HG02840 (cell line): ENCODE measurements around the gene POLN.
"Not testable (repeated sequence)": the region's sequence is repeated elsewhere in the genome, so short reads cannot be mapped to it uniquely, and the experiment has no call there.

Experiments used
- ATAC-seq: cut with Tn5 transposase; IDR thresholded peaks from one replicate; pipeline ENCODE4 v1.9.1; 2021; ENCODE audit warnings: mild to moderate bottlenecking, moderate library complexity, moderate number of reproducible peaks; ENCODE audit not compliant: unreplicated experiment, low FRiP score

The POLN gene

DNA sequence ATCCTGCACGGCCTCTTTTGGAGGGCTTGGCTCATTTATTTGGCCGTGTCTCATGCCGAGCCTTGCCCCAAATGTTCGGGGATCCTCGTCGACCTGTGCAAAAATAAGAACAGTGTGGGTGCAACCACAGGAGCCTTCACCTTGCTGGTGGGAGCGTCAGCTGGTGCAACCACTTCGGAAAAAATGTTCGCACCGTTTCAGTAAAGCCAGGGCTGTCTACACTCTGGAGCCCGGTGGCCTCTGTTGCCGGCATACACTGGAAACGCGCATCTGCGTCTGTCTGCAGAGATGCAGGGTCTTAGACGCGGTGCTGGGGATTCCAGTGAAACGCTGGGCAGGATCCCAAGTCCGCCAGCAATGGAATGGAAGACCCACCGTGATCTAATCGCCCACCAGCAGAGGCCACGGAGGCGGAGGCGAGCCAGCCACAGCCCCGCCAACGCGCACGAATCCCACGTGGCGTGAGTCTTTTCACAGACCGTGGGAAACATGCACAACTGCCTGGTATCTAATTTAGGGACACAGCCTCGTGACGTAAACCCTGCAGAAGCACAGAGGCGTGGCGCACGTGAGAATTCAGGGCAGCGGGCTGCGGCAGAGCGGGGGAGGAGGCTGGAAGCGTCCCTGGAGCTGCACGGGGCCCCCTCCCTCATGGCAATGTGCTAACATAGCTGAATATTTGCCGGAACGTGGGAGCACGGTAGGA is 33.8 kb upstream of the POLN start:
- no peak for ATAC-seq

DNA sequence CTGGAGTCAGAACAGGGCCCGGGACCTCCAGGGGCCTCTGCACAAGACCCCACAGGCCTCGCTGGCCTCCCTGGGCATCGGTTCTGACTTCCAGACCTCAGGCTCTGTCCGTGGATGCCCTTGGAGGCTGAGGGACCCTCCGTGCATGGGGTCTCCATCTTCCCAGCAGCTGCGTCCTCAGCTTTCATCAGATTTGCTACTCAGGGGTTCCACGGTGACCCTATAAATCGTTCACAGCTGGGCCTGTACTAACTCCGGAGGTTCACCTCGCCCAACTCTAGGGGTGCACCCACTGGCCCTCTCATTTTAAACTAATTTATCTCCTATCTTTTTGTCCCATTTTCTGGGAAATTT is 33.1 kb upstream of the POLN start:
- ATAC-seq = not testable (repeated sequence)

DNA sequence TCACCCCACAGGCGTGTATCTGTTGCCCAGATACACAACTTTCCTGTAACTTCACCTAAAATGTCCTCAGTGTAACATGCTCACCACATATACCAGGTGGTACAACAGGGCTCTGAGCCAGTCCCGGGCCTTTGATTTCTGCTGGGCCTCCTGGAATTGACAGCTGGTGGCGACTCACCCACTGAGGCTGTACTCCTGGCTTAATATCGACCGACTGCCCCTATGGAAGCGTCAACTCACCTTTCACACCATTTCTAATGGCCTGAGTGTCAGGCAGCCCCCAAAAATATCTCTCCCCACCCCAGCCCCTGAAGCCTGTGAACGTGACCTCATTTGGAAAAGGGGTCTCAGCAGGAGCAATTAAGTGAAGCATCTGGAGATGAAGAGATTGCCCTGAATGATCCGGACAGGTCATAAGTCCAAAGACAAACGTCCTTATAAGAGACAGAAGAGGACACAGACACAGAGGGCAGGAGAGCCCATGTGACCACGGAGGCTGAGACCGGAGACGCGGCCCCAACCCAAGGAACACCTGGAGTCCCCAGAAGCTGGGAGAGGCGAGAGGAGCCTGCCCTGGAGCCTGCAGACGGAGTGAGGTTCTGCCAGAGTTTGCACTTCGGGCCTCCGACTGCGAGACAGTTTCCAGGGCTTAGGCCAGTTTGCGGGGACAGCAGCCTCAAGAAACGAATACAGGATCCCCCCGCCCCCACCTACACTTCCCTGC is 32.6 kb upstream of the POLN start:
- ATAC-seq = no peak

DNA sequence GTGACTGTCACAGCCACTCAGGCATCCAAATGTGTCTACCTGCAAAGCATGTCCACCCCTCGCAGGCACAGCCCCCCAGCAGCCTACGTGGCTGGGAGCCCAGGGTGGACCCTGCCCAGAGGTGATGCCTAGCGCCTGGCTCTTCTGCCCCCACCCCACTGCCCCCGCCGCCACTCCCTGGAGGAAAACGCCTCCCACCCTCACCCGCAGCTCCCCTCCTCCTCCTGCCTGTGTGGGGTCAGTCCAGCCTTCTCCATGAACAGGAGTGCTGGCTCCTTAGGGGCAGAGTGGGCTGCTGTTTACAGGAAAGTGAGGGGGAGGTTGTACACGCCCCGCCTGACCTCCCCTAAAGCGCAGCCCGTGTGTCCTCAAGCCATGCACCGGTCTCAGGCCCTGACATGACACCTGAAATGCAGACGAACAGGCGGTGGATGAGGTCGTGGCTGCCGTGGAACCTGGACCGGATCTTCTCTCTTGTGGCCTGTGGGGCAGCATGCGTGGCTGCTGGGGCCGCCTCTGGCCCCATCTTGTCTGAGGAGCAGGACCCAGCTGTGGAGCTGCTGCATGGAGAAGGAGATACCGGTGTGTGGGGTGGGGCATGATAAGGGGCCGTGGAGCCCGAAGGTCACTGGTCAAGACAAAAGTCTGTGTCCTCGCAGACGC is 31.9 kb upstream of the POLN start:
- ATAC-seq = no peak

DNA sequence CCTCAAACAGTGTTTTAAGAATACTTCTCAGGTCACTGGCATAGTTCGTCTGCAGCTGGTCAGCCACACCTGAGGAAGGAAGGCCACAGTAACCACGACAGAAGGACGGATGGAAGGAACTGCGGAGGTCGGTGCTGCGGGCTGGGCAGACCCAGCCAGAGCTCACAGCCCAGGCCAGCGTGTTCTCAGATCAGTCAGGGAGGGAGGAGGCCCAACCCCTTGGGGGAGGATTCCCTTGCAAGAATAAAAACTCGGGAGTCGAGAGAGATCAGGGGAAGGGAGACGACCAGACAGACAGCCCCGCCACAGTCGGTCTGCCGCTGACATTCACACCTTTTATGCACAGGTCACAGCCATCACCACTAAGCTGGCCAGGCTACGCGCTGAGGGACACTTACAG is 31.3 kb upstream of the POLN start:
- no peak for ATAC-seq

DNA sequence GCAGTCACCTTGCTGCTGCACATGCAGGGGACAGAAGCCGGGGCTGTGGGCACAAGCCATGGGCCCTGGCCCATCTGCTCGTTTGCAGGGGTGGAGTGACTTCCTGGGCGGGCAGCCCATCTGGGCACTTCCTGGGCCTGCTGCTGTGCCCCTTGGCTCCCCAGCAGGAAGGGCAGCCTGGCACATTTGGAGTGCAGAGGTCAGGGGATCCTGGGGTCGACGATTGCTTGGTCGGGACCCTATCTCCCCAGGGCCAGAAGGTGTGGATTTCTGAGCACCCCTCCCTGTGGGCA is 30.9 kb upstream of the POLN start:
- ATAC-seq = no peak

DNA sequence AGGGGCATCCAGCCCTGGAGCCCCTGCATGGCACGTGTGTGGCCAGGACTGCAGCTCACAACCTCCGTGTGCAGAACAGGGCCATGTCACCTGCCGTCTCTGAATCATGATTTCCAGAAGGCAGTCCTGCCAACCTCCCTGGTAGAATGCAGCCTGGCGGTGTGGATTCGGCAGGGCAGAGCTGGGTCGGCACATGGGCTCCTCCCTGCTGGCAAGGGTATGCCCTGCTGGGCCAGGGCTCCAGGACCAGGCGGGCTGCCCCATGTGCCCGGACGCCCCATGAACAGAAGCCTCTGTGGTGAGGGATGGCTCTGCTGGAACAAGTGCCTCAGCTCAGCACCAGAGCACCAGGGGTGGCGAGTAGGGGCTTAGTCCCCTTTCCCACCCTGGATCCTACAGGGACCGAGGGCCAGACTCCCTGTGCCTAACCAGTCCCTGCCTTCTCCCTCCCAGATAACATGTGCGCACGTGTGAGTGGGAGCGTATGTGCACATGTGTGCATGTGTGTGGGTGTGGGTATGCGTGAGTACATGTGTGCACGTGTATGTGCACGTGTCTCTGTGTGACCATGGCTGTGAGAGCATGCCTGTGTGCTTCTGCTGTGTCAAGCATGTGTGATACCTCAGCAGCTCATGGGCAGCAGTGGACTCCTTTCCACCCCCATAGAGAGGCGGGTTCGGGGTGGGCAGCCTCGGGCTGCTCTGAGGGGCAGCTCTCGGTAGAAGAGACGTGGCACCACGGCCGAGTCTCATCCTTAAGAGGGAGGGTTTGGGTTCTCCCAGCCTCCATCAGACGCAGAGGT is 30.3 kb upstream of the POLN start:
- ATAC-seq = no peak

DNA sequence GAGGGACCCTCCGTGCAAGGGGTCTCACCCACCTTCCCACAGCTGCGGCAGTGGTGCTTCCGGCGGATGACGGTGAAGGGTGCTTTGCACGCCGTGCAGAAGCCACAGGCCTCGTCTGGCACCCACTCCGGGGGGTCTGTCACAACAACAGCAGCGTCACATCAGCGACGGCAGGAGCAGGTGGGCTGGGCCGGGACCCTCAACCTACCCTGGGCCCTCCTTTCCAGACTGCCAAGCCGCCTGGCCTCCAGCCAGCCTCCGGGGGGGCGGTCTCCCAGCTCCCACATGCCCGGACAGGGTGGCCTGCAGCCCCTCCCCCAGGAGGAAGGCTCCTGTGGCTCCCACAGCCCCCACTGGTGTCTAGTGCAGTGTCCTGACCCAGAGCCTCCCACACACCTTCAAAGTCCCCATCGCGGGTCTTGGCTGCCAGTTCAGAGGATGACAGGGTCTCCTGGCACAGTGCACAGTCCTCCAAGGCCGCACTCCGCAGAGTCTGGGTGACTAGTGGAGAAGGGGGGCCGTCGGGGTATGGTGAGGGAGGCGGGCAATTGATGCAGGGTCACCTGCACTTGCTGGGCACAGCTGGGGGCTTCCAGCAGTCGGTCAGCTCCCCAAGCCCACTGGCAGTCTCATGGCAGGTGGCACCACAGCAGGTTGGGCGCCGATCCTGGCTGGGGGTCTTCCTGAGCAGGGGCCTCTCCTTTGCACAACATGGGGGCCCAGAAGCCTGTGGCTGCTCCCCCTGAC is 29.5 kb upstream of the POLN start:
- ATAC-seq = no peak

DNA sequence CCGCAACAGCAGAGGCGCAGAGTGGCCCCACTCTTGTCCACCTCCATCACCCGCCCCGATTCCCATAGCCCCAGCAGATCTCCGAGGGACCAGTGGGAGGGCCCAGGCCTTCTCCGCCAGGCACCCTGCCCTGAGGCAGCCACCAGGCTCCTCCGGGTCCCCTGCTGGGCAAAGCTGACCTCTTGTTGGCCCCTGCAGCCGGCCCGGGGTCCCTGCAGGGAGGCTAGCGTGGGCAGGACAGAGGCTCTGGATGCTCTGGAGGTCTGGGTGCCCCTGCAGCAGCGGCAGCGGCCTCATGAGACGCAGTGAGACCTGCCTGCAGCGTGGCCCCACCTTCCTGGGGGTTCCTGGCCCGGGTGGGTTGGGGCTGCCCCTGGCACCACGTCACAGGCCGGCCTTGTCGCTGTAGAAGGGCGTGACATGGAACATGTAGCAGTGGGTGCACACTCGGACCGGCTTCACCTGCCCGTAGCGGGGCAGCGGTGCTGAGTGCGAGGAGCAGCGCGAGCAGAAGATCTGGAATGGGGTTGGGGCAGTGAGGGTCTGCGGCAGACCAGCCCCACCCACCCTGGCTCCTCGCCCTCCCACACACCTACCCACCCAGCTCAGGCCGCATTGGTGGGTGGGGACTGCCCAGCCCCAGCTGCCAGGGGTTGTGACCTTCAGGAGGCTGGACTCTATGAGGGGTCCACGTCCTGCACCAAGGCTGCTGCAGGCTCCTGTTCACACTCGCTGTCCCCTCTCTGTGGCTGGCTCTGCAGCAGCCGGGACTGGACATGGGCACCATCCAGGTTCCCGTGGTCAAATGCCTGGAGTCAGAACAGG is 28.6 kb upstream of the POLN start:
- no peak for ATAC-seq

DNA sequence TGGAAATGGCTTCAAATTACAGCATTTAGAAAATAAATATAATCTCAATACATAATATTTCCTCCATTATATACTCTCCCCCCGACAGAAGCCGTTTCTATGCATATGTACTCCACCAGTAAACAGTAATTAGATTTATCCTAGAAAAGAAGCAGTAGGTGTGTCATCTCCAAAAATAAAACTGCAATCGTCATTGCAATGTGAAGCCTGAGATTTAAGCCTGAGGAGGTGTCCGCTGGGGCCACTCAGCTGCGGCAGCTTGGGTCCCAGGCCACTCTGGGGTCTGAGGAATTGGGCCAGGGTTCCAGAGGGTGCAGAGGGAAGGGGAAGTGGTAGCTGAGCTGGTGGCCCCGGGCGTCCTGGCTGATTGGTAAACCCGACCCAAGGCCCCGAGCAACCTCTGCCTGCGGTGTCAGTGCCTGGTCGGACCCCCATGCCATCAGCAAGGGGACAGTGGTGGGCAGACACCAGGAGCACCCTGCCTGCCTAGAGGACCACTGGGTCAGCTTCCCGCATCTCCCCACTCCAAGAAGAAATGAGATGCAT is 27.8 kb upstream of the POLN start:
- ATAC-seq = no peak

DNA sequence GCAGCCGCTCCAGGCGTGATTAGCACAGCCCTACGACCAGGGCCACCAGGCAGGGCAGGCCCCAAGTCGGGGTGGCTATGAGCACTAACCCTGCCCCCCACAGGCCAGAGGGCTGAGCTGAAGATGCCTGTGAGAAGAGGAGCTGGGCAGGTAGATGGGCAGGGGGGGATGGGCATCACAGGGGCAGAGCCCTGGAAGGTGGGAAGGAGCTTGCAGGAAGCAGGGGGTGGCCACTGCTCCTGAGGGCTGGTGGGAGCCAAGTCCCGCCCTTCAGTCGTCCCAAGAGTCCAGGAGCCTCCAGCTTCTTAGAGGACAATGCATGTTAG is 27.2 kb upstream of the POLN start:
- ATAC-seq = no peak

DNA sequence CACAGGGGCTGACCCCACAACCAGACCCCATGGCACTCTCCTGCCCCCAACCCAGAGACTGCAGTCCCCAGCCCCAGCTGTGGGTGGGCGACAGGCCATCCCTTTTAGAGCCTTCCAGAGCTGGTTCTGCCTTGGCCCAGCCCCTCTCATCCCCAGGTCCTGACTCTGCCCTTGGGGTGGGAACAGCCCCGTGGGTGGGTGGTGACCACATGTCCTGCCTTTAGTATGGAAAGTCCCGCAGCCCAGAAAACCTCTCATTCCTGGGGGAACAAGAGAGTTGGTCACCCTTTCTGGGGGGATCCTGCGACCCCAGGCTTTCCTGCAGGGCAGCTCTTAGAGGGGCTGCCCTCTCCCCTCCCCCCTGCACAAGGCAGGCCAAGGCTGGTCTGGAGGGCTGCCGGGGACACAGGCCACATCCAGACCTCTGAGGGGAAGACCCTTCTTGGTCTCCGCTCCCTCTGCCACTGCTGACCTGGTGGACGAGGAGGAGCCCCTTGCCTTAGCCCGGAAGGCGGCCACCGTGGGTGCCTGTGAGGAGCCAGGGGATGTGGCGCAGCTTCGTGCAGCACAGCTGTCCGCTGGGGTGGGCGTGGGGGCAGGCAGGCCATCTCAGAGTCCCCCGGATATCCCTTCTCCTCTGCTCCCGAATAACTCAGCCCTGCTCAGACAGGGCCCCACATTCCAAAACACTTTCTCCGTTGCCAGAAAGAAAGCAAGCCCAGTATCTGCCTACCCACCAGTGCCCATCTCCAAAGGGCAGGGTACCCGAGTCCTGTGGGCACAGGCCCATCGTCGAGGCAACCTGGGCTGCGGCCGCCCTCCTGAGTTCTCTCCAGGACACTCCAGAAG is 26.7 kb upstream of the POLN start:
- no peak for ATAC-seq

DNA sequence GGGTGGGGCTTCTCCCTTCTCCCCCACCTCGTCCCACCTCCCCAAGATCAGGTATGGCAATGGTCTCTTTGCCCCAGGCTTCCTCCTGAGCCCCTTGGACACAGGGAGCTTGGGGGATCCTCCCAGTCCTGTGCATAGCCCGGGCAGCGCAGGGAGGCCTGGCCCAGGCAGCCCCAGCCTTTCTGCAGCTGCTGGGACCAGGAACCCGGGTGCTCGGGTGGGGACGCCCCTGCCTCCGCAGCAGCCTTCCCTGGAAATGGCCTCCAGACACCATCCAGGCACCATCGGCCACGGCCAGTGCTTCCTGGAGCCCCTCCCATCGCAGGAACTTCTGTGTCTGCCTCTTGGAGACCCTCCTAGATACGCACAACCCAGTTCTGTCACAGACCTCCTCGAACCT is 25.9 kb upstream of the POLN start:
- ATAC-seq = no peak

DNA sequence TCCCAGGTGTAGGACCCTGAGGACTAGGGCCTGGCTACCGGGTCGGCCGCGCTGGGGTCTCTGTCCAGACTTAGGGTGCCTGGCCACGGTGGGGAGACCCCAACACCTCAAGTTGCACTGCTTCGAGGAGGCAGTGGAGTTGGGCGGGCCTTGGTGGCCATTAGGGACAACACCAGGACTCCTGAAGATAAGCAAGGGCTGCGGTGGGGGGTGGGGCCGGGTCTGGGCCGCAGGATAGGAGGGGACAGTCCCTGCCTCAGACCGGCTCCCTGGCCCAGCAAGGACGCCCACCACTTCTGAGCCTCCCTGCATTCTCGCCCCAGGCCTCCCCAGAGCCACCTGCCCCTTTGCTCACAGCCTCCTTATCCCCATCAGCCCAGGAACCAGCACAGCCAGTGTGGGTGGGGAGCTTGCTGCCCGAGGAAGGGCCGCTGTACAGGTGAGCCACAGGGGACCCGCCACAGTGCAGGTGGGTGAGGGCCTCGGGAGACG is 25.4 kb upstream of the POLN start:
- ATAC-seq = no peak

DNA sequence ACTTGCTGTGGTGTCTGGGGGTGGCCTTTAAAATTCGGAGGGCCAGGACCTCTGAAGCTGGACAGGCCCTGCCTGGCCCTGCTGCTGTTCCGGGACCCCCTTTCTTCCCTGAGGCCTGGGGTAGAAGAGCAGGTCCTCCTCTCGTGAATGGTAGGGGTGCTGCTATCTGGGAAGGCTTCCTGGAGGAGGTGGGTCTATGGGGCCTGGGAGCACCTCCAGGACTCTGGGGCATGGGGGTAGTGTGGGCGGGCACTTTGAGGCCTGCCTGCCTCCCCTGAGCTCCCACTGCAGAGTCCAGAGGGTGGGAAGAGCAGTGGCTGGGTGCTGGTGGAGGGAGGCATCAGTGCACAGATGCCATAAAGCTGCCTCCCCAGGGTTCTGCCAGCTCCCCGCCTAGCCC is 24.9 kb upstream of the POLN start:
- no peak for ATAC-seq

DNA sequence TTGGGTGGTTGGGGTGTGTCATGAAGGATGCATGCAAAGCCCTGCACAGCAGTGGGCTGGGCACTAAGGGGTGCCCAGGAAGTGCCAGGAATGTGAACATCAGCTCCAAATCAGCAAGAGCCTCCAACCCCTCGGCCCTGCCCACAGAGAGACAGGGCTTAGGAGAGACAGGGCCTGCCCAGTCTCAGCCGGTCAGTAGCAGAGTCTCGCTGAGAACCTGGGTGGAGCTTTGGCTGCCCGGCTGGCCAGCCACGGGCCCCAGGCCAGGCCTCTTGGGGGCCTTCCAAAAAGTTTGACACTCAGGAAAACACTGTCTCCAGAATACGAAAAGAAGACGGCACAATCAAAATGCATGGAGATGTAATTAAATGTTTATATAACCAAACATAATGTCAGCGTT is 24.3 kb upstream of the POLN start:
- no peak for ATAC-seq

DNA sequence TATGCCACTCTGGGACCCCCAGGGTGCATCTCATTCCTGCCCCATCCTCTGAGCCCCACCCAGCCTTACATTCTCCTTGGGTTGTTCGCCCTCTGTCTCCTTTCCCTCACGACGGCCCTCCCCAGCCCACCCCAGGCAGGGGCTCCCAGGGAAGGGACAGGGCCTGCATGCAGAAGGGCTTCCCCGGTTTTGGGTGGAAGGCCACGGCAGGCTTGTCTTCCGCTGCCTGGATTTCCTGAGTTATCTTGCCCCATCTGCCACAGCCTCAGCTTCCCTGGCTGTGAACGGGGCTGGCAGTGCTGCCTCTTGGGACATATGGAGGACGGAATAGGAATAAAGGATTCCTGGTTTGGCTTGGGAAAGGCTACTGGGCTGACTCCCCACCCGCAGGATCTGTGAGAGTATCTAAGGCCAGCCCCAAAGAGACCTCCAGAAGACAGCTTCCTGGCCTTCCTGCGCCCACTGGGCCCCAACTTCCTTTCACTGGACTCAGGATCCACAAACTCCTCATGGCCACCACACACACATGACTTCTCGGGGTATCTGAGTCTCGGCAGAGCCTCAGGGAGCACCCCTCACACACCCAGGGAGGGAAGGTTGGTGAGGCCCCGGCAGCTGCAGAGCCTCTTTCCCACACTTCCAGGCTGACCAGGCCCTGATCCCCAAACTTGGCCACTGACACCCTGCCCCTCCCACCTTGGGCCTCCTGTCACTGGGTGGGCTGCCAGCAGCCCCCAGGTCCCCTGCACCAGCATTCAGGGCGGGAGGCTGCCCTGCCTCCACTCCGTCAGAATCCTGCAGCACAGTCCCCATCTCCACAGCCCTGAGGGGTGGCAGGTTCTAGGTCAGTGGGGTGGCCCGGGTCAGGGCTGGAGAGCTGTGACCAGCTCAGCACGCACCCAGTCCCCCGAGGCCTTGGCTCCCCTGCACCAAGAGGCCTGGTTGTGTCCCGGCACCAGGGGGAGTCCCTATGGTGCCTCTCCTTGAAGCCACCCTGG is 23.5 kb upstream of the POLN start:
- ATAC-seq = no peak
